ENCODE data around the gene MBD2. TPM values are rescaled to one million over a fixed set of nuclear protein-coding genes. Genes with fewer than 3 reads are reported as not detected.

The MBD2 gene
- total and polyA plus RNA-seq, 2 donors from 2014 or later: 79.1 to 123 TPM

DNA sequence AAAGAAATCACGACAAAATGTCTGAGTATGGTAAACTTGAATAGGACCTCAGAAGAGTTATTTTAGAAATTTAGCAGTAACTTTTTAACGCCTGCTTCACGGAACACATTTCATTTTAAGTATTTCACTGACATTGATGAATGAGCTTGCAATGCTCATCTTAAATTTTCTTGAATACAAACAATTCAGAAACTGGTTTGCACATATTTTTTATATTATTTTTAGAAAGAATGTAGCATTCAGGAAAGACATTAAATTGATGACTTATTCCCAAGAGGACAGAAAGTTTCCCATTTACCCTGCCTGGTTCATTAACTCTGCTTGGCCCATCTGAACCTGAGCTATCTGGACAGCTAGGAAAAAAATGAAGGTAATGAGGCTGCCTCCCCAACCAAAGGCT is 89.3 kb downstream of the MBD2 start:
- no peak overlapping the region for H3K4me3 ChIP-seq (ENCODE audit: low read length in 3 of 3)
- H3K27me3 ChIP-seq (ENCODE audit: control insufficient read depth, insufficient read depth, low read length): no peaks in the 10 kb centered on the region
- FAIRE-seq (no peak), DNase-seq (peak in 2 of 5 donors; percentile 49 to 67)
- no peaks in the 10 kb centered on the region for H3K4me1 ChIP-seq (ENCODE audit: control insufficient read depth in 2 of 3, insufficient read depth in 2 of 3, low read depth in 1 of 3, low read length in 3 of 3)
- intact Hi-C loops (cut with DNase I): no loop called here
- H3K27ac ChIP-seq (ENCODE audit: low read depth in 2 of 2, low read length in 2 of 2): no peak overlapping the region
- H3K9me3 ChIP-seq (ENCODE audit: control insufficient read depth in 2 of 3, insufficient read depth in 1 of 3, low read length in 3 of 3): no peaks in the 10 kb centered on the region
- no peak overlapping the region for H3K9ac ChIP-seq (ENCODE audit: low read length in 3 of 3)
- H3K36me3 ChIP-seq (ENCODE audit: control insufficient read depth in 2 of 3, insufficient read depth in 3 of 3, low read length in 3 of 3): no peaks in the 10 kb centered on the region
- TF ChIP-seq, protein P1, sequence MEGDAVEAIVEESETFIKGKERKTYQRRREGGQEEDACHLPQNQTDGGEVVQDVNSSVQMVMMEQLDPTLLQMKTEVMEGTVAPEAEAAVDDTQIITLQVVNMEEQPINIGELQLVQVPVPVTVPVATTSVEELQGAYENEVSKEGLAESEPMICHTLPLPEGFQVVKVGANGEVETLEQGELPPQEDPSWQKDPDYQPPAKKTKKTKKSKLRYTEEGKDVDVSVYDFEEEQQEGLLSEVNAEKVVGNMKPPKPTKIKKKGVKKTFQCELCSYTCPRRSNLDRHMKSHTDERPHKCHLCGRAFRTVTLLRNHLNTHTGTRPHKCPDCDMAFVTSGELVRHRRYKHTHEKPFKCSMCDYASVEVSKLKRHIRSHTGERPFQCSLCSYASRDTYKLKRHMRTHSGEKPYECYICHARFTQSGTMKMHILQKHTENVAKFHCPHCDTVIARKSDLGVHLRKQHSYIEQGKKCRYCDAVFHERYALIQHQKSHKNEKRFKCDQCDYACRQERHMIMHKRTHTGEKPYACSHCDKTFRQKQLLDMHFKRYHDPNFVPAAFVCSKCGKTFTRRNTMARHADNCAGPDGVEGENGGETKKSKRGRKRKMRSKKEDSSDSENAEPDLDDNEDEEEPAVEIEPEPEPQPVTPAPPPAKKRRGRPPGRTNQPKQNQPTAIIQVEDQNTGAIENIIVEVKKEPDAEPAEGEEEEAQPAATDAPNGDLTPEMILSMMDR (IDR thresholded peaks at IDR 0.05; ENCODE audit: borderline replicate concordance, extremely low read depth, insufficient read depth): no peak

DNA sequence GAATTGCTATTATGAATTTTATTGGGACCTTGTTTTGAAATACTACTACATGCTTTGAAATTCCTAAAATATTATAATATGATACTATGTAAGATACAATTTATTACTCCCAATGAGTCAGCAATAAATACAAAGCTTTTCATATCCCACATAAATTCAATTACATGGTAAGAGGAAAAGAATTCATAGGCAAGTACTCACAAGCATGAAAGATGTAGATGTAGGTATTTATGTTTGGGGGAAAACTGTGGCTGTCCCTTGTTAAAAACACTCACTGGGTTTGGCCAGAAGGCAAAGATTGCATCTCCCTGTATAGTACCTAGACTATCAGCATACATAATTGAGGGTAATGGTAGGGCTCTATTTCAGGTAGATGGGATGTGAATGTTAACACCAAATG is 90.4 kb downstream of the MBD2 start:
- Histone ChIP-seq H3K36me3 (ENCODE audit: control insufficient read depth in 2 of 3, insufficient read depth in 3 of 3, low read length in 3 of 3) (no peaks in the 10 kb centered on the region), H3K4me1 (ENCODE audit: control insufficient read depth in 2 of 3, insufficient read depth in 2 of 3, low read depth in 1 of 3, low read length in 3 of 3) (no peaks in the 10 kb centered on the region), H3K4me3 (ENCODE audit: low read length in 3 of 3) (no peak overlapping the region), H3K9ac (ENCODE audit: low read length in 3 of 3) (no peak overlapping the region), H3K27ac (ENCODE audit: low read depth in 2 of 2, low read length in 2 of 2) (no peak overlapping the region), H3K27me3 (ENCODE audit: control insufficient read depth, insufficient read depth, low read length) (no peaks in the 10 kb centered on the region), H3K9me3 (ENCODE audit: control insufficient read depth in 2 of 3, insufficient read depth in 1 of 3, low read length in 3 of 3) (no peaks in the 10 kb centered on the region)
- TF ChIP-seq, protein P1 (IDR thresholded peaks at IDR 0.05; ENCODE audit: borderline replicate concordance, extremely low read depth, insufficient read depth): no peak
- no peak for DNase-seq
- FAIRE-seq: peak; percentile 8
- intact Hi-C loops (cut with DNase I): no loop called here

DNA sequence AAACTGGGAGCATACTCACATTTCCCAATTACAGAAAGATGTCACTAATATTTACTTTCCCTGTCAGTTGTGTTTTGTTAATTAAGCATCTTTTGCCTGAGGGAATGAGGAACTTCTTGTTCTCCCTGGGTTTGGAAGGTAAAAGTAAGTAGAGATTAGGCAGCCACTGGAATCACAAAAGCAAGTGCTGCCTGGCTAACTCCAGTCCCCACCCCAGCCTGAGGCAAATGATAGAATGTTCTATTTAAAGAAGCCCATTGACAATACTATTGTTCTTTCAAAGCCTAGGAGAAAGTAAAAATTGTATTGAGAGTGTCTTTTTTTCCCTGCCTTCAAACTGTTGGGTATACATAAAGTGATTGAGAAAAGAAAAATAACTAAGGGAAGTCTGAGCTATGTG is 93.8 kb downstream of the MBD2 start:
- no peak for DNase-seq
- TF ChIP-seq, protein P1 (IDR thresholded peaks at IDR 0.05; ENCODE audit: borderline replicate concordance, extremely low read depth, insufficient read depth): no peak
- intact Hi-C loops (cut with DNase I): no loop called here
- Histone ChIP-seq H3K4me1 (ENCODE audit: control insufficient read depth in 2 of 3, insufficient read depth in 2 of 3, low read depth in 1 of 3, low read length in 3 of 3) (no peaks in the 10 kb centered on the region), H3K27me3 (ENCODE audit: control insufficient read depth, insufficient read depth, low read length) (no peaks in the 10 kb centered on the region), H3K9me3 (ENCODE audit: control insufficient read depth in 2 of 3, insufficient read depth in 1 of 3, low read length in 3 of 3) (no peaks in the 10 kb centered on the region), H3K9ac (ENCODE audit: low read length in 3 of 3) (no peak overlapping the region), H3K27ac (ENCODE audit: low read depth in 2 of 2, low read length in 2 of 2) (no peak overlapping the region), H3K4me3 (ENCODE audit: low read length in 3 of 3) (no peak overlapping the region), H3K36me3 (ENCODE audit: control insufficient read depth in 2 of 3, insufficient read depth in 3 of 3, low read length in 3 of 3) (no peaks in the 10 kb centered on the region)
- FAIRE-seq: no peak

DNA sequence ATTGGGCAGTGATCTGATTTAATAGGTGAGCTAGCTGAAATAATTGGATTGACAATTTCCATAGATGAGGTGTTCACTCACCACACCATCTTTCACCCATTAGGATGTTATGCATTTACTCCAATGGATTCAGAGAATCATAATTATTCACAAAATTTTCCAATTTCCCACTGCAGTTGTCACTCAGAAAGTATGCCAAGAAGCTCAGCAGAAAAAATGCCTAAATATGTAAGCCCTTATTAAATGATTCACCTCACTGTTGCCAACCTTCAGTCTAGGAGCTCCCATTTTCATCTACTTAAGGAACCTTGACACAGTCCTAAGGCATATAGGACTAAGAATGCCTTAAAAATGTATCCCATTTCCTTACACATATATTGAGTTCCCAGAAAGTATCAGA is 94.3 kb downstream of the MBD2 start:
- no peak for DNase-seq
- Histone ChIP-seq H3K9ac (ENCODE audit: low read length in 3 of 3) (no peak overlapping the region), H3K4me3 (ENCODE audit: low read length in 3 of 3) (no peak overlapping the region), H3K36me3 (ENCODE audit: control insufficient read depth in 2 of 3, insufficient read depth in 3 of 3, low read length in 3 of 3) (no peaks in the 10 kb centered on the region), H3K27ac (ENCODE audit: low read depth in 2 of 2, low read length in 2 of 2) (no peak overlapping the region), H3K27me3 (ENCODE audit: control insufficient read depth, insufficient read depth, low read length) (no peaks in the 10 kb centered on the region), H3K9me3 (ENCODE audit: control insufficient read depth in 2 of 3, insufficient read depth in 1 of 3, low read length in 3 of 3) (no peaks in the 10 kb centered on the region), H3K4me1 (ENCODE audit: control insufficient read depth in 2 of 3, insufficient read depth in 2 of 3, low read depth in 1 of 3, low read length in 3 of 3) (no peaks in the 10 kb centered on the region)
- TF ChIP-seq, protein P1 (IDR thresholded peaks at IDR 0.05; ENCODE audit: borderline replicate concordance, extremely low read depth, insufficient read depth): no peak
- intact Hi-C loops (cut with DNase I): no loop called here
- FAIRE-seq: no peak
